Stimulated activated CD4-positive, alpha-beta T cell treated with anti-CD3 and anti-CD28 coated beads, Interleukin-2, amount 100 ng/mL, for 4 hours (primary cell): ENCODE measurements around the gene KLF7.

ENCODE experiments used
- DNase-seq: peaks from one replicate; pipeline ENCODE4 v3.0.0-alpha.2; 2020; ENCODE audit warnings: low read depth

Gene KLF7

GRCh38 chr2:207091176-207091575 is 74.6 kb downstream of the KLF7 start:
- no peak for DNase-seq

- no peak for DNase-seq
Observed at GRCh38 chr2:207090389-207090788, 75.4 kb downstream of the KLF7 start.

- DNase-seq, result no peak
Observed at GRCh38 chr2:207088839-207089238, 76.9 kb downstream of the KLF7 start.

- no peak for DNase-seq
Observed at GRCh38 chr2:207088276-207088675, 77.5 kb downstream of the KLF7 start.

- DNase-seq, result no peak
Observed at GRCh38 chr2:207087046-207087902, 78.5 kb downstream of the KLF7 start.

GRCh38 chr2:207086136-207086535 is 79.6 kb downstream of the KLF7 start:
- no peak for DNase-seq

- no peak for DNase-seq
Observed at GRCh38 chr2:207085110-207085509, 80.6 kb downstream of the KLF7 start.

GRCh38 chr2:207083361-207084110 is 82.2 kb downstream of the KLF7 start:
- DNase-seq, result no peak

GRCh38 chr2:207082619-207083018 is 83.1 kb downstream of the KLF7 start:
- no peak for DNase-seq

GRCh38 chr2:207078186-207078798 is 87.5 kb downstream of the KLF7 start:
- no peak for DNase-seq

- no peak for DNase-seq
Observed at GRCh38 chr2:207077266-207077665, 88.5 kb downstream of the KLF7 start.

GRCh38 chr2:207075456-207075855 is 90.3 kb downstream of the KLF7 start:
- no peak for DNase-seq

GRCh38 chr2:207073801-207074678 is 91.7 kb downstream of the KLF7 start:
- peak; percentile 34 for DNase-seq

GRCh38 chr2:207073412-207073800 is 92.3 kb downstream of the KLF7 start:
- no peak for DNase-seq

- DNase-seq, result no peak
Observed at GRCh38 chr2:207072571-207072970, 93.2 kb downstream of the KLF7 start.

GRCh38 chr2:207071820-207072219 is 93.9 kb downstream of the KLF7 start:
- no peak for DNase-seq

- DNase-seq, result no peak
Observed at GRCh38 chr2:207067473-207067872, 98.3 kb downstream of the KLF7 start.

GRCh38 chr2:207066791-207067460 is 98.8 kb downstream of the KLF7 start:
- DNase-seq, result no peak

- DNase-seq, result no peak
Observed at GRCh38 chr2:207066166-207066565, 99.6 kb downstream of the KLF7 start.

- no peak for DNase-seq
Observed at GRCh38 chr2:207064128-207064690, 101.5 kb downstream of the KLF7 start.

- DNase-seq, result no peak
Observed at GRCh38 chr2:207061181-207061580, 104.6 kb downstream of the KLF7 start.
